ENCODE data around the gene PRKCB.
A peak's percentile ranks its signal among the peaks of the same experiment; 100 is the strongest.

Gene PRKCB

DNA sequence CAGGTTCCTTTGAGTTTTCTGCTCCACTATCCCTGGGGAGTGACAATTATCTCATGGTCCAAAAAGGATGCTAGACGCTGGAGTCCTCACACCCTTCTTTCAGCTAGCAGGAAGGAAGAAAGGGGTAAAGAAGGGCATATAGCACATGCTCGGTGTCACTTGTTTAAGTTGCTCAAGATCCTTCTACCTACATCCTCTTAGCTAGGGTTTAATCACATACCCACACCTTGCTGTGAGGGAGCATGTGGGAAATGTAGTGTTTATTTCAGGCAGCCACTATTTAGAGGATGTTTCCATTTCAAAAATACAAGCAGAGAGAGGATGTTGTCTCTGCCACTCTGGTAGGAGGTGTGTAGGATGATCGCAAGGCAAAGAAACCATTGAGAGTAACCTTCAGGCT is 4.5 kb downstream of the PRKCB start:
- Histone ChIP-seq H3K27me3 (ENCODE audit: control insufficient read depth, low read length) (peaks cover 9% of the 10 kb centered on the region), H3K4me1 (ENCODE audit: control insufficient read depth, low read length) (peaks cover 54% of the 10 kb centered on the region), H3K79me2 (ENCODE audit: control insufficient read depth, low read length) (no peaks in the 10 kb centered on the region)

DNA sequence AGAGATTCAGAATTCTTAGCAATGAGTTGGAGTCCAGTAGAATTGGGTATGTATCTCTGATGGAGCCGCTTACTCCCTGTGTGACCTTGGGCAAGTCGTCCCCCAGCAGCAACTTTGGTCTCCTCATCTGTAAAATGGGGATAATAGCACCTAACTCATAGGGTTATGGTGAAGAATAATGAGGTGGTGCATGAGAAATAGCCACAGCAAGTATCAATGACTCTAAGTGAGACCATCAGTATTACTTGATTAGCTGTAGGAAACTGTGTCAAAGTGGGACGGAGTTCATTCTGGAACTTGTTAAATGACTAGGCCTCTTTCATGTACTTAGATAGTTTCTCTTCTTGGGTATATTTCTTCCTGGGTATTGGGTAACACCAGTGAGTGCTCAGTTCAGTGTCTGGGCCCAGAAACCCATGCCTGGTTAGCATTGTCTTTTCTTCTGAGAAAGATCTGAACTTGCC is 6.4 kb downstream of the PRKCB start:
- no peak overlapping the region for H3K27ac ChIP-seq (ENCODE audit: low read depth, low read length)

More for the DNA sequence above, 4.5 kb downstream of the PRKCB start:
- no peaks in the 10 kb centered on the region for H3K9me2 ChIP-seq (replicated peaks; ENCODE audit: control insufficient read depth, low read length)
- no peak overlapping the region; the same call in 1 of the 2 replicates for H3K4me3 ChIP-seq (ENCODE audit: low read length)
- no peaks in the 10 kb centered on the region for H3K36me3 ChIP-seq (ENCODE audit: control insufficient read depth, low read length)
- H3K27ac ChIP-seq (ENCODE audit: low read depth, low read length): no peak overlapping the region
- H3F3A ChIP-seq (ENCODE audit: control insufficient read depth, insufficient read depth): peaks cover 8% of the 10 kb centered on the region
- H3K9me3 ChIP-seq (ENCODE audit: control insufficient read depth, insufficient read depth, low read length): no peaks in the 10 kb centered on the region
- no peaks in the 10 kb centered on the region for H4K20me1 ChIP-seq (ENCODE audit: control insufficient read depth, insufficient read depth, low read depth, low read length)
- 0 out of 2 replicates have a peak overlapping the region, but pooled peaks have one; percentile 19 for H3K4me2 ChIP-seq (ENCODE audit: low read length)
- TF ChIP-seq EZH2phosphoT487 (IDR thresholded peaks at IDR 0.05; ENCODE audit: borderline replicate concordance, low read length): no peak
- TF ChIP-seq, protein P1, sequence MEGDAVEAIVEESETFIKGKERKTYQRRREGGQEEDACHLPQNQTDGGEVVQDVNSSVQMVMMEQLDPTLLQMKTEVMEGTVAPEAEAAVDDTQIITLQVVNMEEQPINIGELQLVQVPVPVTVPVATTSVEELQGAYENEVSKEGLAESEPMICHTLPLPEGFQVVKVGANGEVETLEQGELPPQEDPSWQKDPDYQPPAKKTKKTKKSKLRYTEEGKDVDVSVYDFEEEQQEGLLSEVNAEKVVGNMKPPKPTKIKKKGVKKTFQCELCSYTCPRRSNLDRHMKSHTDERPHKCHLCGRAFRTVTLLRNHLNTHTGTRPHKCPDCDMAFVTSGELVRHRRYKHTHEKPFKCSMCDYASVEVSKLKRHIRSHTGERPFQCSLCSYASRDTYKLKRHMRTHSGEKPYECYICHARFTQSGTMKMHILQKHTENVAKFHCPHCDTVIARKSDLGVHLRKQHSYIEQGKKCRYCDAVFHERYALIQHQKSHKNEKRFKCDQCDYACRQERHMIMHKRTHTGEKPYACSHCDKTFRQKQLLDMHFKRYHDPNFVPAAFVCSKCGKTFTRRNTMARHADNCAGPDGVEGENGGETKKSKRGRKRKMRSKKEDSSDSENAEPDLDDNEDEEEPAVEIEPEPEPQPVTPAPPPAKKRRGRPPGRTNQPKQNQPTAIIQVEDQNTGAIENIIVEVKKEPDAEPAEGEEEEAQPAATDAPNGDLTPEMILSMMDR (IDR thresholded peaks at IDR 0.05; ENCODE audit: low read depth, low read length, poor library complexity, severe bottlenecking): no peak

DNA sequence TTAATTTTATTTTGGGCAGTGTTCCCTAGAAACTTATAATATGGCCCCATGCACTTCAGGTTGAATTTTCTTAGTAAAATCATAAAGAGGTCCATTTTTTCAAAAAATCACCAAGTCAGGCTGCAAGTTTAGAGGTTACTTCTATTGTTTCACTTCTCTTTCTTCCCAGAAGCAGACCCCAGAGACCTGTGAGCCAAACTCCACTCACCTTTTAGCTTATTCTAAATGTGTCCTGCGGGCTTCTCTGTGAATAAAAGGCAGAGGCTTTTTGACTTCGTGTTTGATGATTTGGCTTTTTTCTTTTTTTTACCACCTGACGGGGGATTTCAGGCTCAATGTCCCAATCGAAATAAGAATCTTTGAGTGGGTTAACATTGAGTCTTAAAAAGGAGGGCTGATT is 7.4 kb downstream of the PRKCB start:
- Histone ChIP-seq H3K27ac (ENCODE audit: low read depth, low read length) (peak overlapping the region; percentile 56), H4K20me1 (ENCODE audit: control insufficient read depth, insufficient read depth, low read depth, low read length) (no peaks in the 10 kb centered on the region), H3K79me2 (ENCODE audit: control insufficient read depth, low read length) (no peaks in the 10 kb centered on the region), H3K4me1 (ENCODE audit: control insufficient read depth, low read length) (peaks cover 39% of the 10 kb centered on the region), H3K4me2 (ENCODE audit: low read length) (peak overlapping the region; percentile 72), H3K9me3 (ENCODE audit: control insufficient read depth, insufficient read depth, low read length) (no peaks in the 10 kb centered on the region), H3K27me3 (ENCODE audit: control insufficient read depth, low read length) (no peaks in the 10 kb centered on the region), H3F3A (ENCODE audit: control insufficient read depth, insufficient read depth) (peaks cover 8% of the 10 kb centered on the region), H3K9me2 (replicated peaks; ENCODE audit: control insufficient read depth, low read length) (no peaks in the 10 kb centered on the region), H3K36me3 (ENCODE audit: control insufficient read depth, low read length) (no peaks in the 10 kb centered on the region), H3K4me3 (ENCODE audit: low read length) (peak overlapping the region; percentile 50)
- TF ChIP-seq, protein P1 (IDR thresholded peaks at IDR 0.05; ENCODE audit: low read depth, low read length, poor library complexity, severe bottlenecking): no peak
- TF ChIP-seq EZH2phosphoT487 (IDR thresholded peaks at IDR 0.05; ENCODE audit: borderline replicate concordance, low read length): no peak

More for the DNA sequence above, 6.4 kb downstream of the PRKCB start:
- H3K36me3 ChIP-seq (ENCODE audit: control insufficient read depth, low read length): no peaks in the 10 kb centered on the region
- H3K4me2 ChIP-seq (ENCODE audit: low read length): no peak overlapping the region
- peaks cover 8% of the 10 kb centered on the region for H3F3A ChIP-seq (ENCODE audit: control insufficient read depth, insufficient read depth)
- no peaks in the 10 kb centered on the region for H3K79me2 ChIP-seq (ENCODE audit: control insufficient read depth, low read length)
- peaks cover 44% of the 10 kb centered on the region for H3K4me1 ChIP-seq (ENCODE audit: control insufficient read depth, low read length)
- H3K4me3 ChIP-seq (ENCODE audit: low read length): no peak overlapping the region
- TF ChIP-seq, protein P1 (IDR thresholded peaks at IDR 0.05; ENCODE audit: low read depth, low read length, poor library complexity, severe bottlenecking): no peak
- no peak for TF ChIP-seq EZH2phosphoT487 (IDR thresholded peaks at IDR 0.05; ENCODE audit: borderline replicate concordance, low read length)
- no peaks in the 10 kb centered on the region for H4K20me1 ChIP-seq (ENCODE audit: control insufficient read depth, insufficient read depth, low read depth, low read length)
- H3K27me3 ChIP-seq (ENCODE audit: control insufficient read depth, low read length): peaks cover 4% of the 10 kb centered on the region
- no peaks in the 10 kb centered on the region for H3K9me3 ChIP-seq (ENCODE audit: control insufficient read depth, insufficient read depth, low read length)
- H3K9me2 ChIP-seq (replicated peaks; ENCODE audit: control insufficient read depth, low read length): no peaks in the 10 kb centered on the region
